ENCODE results near the gene ABCB11.

Gene ABCB11

DNA sequence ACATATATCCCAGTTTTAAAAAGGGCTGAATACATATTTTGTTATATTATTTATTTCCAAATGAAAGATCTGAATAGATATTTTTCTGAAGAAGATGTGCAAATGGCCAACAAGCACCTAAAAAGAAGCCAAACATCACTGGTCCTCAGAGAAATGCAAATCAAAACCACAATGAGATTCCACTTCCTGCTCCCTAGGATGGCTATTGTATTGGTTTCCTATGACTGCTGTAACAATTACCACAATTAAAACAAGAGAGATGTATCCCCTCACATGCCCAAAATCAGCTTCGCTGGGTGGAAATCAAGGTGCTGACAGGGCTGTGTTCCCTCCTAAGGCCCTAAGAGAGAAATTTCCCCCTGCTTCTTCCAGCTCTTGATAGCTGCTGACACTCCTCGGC, 23.2 kb downstream of the ABCB11 start:
- DNase-seq (ENCODE audit: low read depth): no peak

GRCh38 chr2:169007356-169007755, 23.8 kb downstream of the ABCB11 start:
- DNase-seq (ENCODE audit: low read depth): no peak

DNA sequence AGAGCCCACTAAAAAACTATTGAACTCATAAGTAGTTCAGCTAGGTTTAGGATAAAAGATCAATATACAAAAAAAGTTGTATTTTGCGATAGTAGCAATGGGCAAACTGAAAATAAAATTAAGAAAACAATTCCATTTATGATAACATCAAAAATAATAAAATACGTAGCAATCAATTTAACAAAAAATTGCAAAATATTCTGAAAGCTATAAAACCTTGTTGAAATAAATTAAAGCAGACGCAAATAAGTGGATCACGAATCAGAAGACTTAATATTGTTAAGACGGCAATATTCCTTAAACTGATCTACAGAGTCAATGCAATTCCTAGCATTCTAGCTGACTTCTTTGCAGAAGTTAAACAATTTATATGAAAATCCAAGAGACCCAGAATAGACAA, 24.5 kb downstream of the ABCB11 start:
- no peak for DNase-seq (ENCODE audit: low read depth)

DNA sequence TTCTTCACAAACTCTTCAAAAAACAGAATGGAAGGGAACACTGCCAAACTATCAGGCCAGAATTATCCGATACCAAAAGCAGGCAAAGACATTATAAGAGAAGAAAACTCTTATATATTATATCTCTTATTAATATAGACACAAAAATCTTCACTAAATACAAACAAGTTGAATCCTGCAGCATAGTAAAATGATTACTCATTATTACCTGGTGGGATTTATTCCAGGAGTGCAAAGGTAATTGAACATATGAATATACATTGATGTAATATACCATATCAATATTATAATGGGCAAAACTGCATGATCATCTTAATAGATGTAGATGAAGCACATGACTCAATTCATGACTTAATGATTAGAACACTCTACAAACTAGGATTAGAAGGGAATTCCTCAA, 25.1 kb downstream of the ABCB11 start:
- no peak for DNase-seq (ENCODE audit: low read depth)

GRCh38 chr2:169005080-169005598, 26.0 kb downstream of the ABCB11 start:
- no peak for DNase-seq (ENCODE audit: low read depth)

DNA sequence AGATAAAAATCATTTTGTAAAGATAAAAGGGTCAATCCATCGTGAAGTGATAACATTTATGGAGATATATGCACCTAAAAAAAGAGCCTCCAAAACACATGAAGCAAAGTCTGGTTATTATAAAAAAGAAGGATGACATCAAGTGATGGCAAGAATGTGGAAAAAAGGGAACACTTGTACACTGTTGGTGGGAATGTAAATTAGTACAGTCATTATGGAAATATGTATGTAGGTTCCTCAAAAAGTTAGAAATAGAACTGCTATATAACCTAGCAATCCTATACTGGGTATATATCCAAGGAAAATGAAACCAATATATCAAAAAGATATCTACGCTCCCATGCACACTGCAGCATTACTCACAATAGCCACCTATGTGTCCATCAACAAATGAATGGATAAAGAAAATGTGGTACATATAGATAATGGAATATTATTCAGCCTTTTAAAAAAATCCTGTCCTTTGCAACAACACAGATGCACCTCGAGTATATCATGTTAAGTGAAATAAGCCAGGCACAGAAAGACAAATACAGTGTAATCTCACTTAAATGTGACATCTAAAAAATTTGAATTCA, 28.9 kb downstream of the ABCB11 start:
- no peak for DNase-seq (ENCODE audit: low read depth)

DNA sequence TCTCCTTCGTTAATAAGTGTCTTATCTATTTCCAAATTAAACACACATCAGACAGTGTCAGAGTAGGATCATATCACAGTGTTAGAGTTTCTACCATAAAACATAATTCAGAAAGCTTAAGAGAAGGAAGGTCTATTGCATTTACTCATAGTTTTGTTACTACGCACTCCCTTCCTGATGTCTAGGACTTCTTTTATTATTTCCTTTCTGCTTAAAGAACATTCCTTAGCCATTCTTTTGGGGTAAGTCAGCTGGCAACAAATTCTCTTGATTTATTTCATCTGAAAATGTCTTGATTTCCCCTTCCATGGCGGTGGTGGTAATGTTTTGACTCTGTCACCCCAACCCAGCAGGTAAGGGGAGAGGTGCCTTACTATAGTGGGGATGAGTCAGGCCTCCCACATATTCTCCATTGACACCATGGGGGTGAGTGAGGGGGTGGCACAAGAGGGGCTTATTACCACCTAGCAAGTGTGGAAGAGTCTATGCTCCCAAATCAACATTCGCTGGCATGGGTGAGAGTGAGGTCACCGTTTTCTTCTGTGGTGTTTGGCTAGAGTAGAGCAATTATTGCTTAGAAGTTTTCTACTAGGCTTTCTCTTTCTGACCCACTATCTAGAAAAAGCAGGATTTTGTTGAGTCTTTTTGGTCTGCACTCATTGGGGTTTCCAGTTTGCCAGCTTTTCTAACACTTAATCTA, 29.9 kb downstream of the ABCB11 start:
- DNase-seq (ENCODE audit: low read depth): no peak

GRCh38 chr2:168999668-169000213, 31.4 kb downstream of the ABCB11 start:
- DNase-seq (ENCODE audit: low read depth): no peak

DNA sequence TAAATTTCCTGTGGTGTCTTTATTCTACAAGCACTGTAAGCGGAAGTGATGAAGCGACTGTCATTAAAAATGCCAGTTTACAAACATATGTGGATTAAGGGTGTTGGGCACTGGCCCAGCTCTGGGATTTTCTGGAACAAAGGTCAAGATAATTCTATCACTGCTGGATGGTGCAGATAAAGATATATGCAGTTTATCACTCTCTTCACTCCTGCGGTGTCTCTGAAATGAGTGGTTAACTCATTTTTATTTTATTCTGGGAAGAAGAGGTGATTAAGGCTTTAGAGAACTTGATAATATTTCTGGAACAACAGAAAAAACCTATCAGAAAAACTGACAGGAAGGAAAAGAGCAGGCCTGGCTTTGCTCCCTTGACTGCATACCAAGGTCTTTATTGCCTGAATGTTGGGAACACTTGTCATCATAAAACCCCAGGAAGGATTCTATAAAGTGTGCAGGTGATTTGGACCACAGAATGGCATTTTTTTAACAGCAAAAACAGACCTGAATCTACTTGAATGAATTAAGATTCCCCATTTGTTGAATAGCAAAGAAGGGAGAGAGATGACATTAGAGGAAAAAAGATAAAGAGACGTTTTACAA, 32.4 kb downstream of the ABCB11 start:
- no peak for DNase-seq (ENCODE audit: low read depth)

DNA sequence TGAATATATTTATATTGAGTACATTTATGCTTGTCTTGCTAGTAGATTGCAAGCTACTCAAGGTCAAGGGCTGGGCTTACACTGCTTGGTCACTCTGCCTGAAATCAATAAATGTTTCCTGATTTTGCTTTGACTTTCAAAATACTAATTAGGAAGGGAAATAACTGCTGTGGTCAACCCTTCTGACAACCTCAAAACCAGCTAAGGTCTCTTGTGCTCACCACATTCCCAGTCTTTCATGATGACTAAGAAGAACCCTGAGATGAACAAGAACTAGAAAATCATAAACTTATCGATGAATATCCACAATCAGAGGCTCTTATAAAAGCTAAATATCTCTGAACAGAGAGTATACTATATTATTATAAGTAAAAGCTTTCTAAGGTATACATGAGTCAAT, 33.3 kb downstream of the ABCB11 start:
- no peak for DNase-seq (ENCODE audit: low read depth)

GRCh38 chr2:168997118-168997521, 34.0 kb downstream of the ABCB11 start:
- no peak for DNase-seq (ENCODE audit: low read depth)

DNA sequence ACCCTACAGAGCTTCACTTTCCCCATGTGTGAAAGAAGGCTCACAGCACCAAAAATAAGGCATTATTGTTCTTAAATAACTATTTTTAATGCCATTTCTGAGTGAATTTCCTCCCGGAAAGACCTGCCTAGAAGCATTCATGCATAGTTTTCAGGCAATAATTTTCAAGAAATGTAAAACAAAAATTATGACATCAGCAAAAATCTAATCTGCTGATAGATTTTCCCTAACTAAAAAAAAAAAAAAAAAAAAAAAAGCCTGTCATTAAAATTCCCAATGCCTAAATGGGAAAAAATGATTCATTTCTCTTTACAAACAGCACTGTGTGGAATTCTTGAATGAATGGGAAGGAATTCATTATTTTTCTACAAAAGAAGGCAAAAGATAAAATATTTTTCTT, 35.4 kb downstream of the ABCB11 start:
- no peak for DNase-seq (ENCODE audit: low read depth)

GRCh38 chr2:168993538-168993937, 37.6 kb downstream of the ABCB11 start:
- DNase-seq (ENCODE audit: low read depth): no peak

GRCh38 chr2:168992591-168993349, 38.4 kb downstream of the ABCB11 start:
- no peak for DNase-seq (ENCODE audit: low read depth)

GRCh38 chr2:168992026-168992425, 39.1 kb downstream of the ABCB11 start:
- DNase-seq (ENCODE audit: low read depth): no peak

GRCh38 chr2:168988755-168989154, 42.4 kb downstream of the ABCB11 start:
- DNase-seq (ENCODE audit: low read depth): no peak

DNA sequence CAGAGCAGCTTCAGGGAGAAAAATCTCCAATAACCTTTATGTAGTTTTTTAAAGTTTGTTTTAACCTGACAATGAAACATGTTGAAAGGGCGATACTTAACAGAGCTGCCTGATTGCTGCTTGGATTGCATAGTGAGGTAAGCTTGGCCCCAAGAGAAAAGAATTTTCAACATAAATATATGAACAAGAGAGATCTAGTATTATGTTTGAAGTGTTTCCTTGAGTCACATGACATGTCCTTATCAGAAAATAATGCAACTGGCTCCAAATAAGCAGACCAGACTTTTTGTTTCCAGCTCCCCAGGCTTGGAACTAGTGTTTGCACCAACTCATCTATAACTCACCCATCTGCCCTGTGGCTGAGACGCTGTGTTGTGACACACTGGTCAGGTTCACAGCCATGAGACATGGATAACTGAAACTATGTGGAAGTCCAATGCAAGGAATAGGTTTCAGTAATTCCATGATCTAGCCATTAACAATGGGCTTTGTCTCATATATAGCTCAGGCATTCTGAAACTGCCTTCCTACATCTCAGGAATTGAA, 44.7 kb downstream of the ABCB11 start:
- no peak for DNase-seq (ENCODE audit: low read depth)

GRCh38 chr2:168981651-168982050, 49.5 kb downstream of the ABCB11 start:
- DNase-seq (ENCODE audit: low read depth): no peak

GRCh38 chr2:168978461-168978861, 52.7 kb downstream of the ABCB11 start:
- no peak for DNase-seq (ENCODE audit: low read depth)

DNA sequence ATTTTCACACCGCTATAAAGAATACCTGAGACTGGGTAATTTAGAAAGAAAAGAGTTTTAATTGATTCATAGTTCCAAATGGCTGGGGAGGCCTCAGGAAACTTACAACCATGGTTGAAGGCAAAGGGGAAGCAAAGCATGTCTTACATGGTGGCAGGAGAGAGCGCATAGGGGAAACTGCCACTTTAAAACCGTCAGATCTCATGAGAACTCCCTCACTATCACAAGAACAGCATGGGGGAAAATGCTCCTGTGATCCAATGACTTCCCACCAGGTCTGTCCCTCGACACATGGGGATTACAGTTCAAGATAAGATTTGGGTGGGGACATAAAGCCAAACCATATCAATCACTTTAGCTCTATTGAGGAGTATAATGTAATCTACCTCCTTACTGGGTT, 53.5 kb downstream of the ABCB11 start:
- no peak for DNase-seq (ENCODE audit: low read depth)

DNA sequence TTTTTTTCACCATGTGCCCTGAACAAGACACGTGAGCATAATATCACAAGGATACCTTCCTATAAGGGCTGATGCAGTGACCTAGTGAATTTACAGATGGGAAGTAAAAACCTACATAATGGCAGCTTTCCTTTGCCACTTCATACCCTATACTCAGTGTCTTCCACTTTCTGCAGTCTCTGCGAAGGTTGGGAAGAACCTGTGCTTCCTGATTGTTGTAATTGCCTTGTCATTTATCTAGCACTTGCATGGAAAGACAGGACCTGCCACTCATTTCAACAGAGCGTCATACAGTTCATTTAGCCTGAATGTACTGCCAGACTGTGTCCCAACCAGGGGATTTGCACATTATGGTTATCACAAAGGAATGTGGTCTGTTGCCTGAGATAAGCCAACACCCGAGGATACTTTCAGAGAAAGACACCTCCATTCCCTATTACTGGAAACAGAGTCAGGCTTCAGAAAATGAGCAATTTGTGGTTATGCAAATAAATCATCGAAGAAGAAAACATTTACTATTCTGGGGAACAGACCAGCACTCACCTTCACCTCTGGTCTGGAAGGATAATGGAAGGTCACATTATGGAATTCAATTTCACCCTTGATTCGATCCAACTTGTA, 55.0 kb downstream of the ABCB11 start:
- no peak for DNase-seq (ENCODE audit: low read depth)

GRCh38 chr2:168974428-168974827, 56.7 kb downstream of the ABCB11 start:
- DNase-seq (ENCODE audit: low read depth): no peak

Data from stimulated activated CD8-positive, alpha-beta memory T cell treated with anti-CD3 and anti-CD28 coated beads, Interleukin-12 subunit alpha, Interleukin-12 subunit beta, amount 100 ng/mL, for 4 hours (primary cell).